Skeletal muscle tissue (tissue), 4 donors: ENCODE results near the gene ZAP70. TPM values are rescaled to one million over a fixed set of nuclear protein-coding genes. Genes with fewer than 3 reads are reported as not detected.

ENCODE experiments used
- H3K27ac ChIP-seq: one replicate; pipeline ENCODE4 v1.7.0; 2013; ENCODE audit warnings: mild to moderate bottlenecking, low read depth, low read length, inconsistent platforms
- H3K27me3 ChIP-seq, 3 donors: one replicate each; pipeline ENCODE4 v1.7.0; 2013; ENCODE audit warnings: low read length in 3 of 3; ENCODE audit not compliant: control insufficient read depth in 3 of 3, insufficient read depth in 3 of 3
- H3K36me3 ChIP-seq, 3 donors: one replicate each; pipeline ENCODE4 v1.7.0; 2013; ENCODE audit warnings: low read length in 3 of 3; ENCODE audit not compliant: control insufficient read depth in 3 of 3, insufficient read depth in 3 of 3
- H3K4me1 ChIP-seq, 3 donors: one replicate each; pipeline ENCODE4 v1.7.0; 2013; ENCODE audit warnings: low read length in 3 of 3, mild to moderate bottlenecking in 3 of 3; ENCODE audit not compliant: control insufficient read depth in 3 of 3, insufficient read depth in 3 of 3
- H3K4me3 ChIP-seq, 3 donors: one replicate each; pipeline ENCODE4 v1.7.0; 2013; ENCODE audit warnings: low read length in 3 of 3
- H3K9ac ChIP-seq, 3 donors: one replicate each; pipeline ENCODE4 v1.7.0; 2013; ENCODE audit warnings: low read length in 3 of 3, mild to moderate bottlenecking in 3 of 3, moderate library complexity in 2 of 3, low read depth in 1 of 3
- H3K9me3 ChIP-seq, 3 donors: one replicate each; pipeline ENCODE4 v1.7.0; 2013; ENCODE audit warnings: low read length in 3 of 3; ENCODE audit not compliant: control insufficient read depth in 3 of 3
- total RNA-seq: library from RNA; depleted of rRNA; stranded (reverse); fragments of >200 nt; gene quantifications from one replicate; pipeline ENCODE4 v1.2.3, GENCODE V29; 2014
- donor health status: Osteomylitis.

Gene ZAP70
- total RNA-seq, 1 donor from 2014 or later: 3.1 TPM

DNA sequence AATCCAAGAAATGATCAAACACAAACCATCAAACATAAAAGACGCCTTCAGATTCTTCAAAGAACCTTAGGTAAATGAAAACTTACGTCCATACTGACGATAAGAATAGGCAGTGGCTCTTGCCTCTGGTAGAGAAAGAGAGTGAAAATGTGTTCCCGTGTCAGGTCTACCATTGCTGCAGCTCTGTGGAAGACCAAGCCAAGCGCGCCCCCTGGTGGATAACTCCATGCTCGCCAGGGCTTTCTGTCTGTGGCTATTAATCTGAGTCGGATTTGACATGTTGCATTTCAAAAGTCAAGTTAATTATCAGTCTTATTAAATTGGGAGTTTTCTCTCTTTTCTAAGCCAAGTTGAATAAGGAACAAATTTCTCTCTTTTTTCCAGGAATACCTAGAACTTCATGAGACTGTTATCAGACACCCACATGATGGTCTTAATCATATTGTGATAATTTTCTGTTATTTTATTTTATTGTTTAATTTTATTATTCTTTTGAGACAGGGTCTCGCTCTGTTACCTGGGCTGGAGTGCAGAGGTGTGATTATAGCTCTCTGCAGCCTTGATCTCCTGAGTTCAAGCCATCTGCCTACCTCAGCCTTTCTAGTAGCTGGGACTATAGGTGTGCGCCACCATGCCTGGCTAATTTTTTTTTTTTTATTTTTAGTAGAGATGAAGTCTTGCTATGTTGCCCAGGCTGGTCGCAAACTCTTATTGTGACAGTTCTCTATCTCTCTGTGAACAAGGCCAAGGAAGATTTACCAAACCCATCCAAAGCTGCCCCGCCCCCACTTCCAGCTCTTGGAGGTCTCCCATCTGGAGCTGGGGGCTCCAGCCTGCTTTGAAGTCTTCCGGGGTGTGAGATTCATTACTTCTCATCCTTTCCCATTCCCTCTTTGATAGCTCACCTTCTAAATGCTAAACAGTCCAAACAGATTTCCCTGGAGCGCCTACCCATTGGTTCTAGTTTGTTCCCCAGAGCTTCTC, 15.8 kb upstream of the ZAP70 start:
- Histone ChIP-seq H3K9ac (peak overlapping the region; percentile 36 to 46 (median 36)), H3K27me3 (no peaks in the 10 kb centered on the region), H3K27ac (no peak overlapping the region), H3K9me3 (no peaks in the 10 kb centered on the region), H3K36me3 (no peaks in the 10 kb centered on the region), H3K4me1 (peaks cover 0 to 2% (median 0%) of the 10 kb centered on the region in 3 donors), H3K4me3 (peak overlapping the region in 1 of 3 donors; percentile 39)

DNA sequence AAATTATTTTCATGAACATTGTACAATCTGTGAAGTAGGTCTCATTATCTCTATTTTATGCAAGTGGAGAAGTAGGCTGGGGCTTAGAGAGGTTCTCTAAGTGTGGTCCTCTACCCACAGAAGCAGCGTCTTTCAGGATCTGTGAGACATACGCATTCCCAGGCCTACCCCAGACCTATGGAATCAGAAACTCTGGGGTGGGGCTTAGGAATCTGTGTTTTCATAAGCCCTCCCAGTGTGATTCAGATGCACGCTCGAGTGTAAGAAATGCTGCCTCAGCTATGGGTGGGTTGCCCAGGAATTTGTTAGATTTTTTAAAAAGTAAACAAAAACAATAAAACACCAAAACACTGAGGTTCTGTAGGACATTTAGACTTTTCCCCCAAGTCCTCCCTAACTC, 14.8 kb upstream of the ZAP70 start:
- Histone ChIP-seq H3K9ac (no peak overlapping the region), H3K27me3 (no peaks in the 10 kb centered on the region), H3K27ac (no peak overlapping the region), H3K4me3 (no peak overlapping the region), H3K4me1 (peaks cover 0 to 2% (median 0%) of the 10 kb centered on the region in 3 donors), H3K36me3 (no peaks in the 10 kb centered on the region), H3K9me3 (no peaks in the 10 kb centered on the region)

DNA sequence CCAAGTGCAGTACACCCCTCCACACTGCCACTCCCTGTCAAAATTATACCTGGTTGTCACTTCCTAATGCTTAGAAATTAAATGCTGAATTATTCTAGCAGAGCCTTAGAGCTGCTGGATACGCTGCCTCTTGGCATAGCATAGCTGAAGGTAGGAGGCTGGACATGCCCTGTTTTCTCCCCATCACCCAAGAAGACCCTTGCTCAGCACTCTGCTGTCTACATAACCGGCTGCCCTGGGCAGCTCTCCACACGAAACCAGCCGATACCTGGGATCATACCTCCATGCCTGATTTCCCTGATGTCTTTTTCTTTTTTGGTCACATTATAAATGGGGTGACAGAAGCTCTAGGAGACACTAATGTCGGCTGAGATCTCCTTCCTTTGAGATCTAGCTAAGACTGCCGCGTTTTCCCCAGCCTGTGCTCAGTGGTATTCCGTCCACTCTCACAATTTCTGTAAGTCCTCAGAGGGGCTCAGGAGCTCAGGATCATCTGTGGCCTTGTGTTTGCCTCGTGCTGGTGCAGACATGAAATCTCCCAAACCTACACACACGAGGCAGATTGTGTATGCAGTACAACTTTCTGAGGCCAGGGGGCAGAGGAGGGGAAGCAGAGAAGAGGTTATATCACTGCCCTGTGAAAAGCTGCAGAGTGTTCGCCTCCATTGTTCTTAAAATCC, 13.5 kb upstream of the ZAP70 start:
- Histone ChIP-seq H3K9ac (no peak overlapping the region), H3K27ac (no peak overlapping the region), H3K9me3 (no peaks in the 10 kb centered on the region), H3K27me3 (no peaks in the 10 kb centered on the region), H3K36me3 (no peaks in the 10 kb centered on the region), H3K4me1 (peaks cover 0 to 2% (median 0%) of the 10 kb centered on the region in 3 donors), H3K4me3 (no peak overlapping the region)

DNA sequence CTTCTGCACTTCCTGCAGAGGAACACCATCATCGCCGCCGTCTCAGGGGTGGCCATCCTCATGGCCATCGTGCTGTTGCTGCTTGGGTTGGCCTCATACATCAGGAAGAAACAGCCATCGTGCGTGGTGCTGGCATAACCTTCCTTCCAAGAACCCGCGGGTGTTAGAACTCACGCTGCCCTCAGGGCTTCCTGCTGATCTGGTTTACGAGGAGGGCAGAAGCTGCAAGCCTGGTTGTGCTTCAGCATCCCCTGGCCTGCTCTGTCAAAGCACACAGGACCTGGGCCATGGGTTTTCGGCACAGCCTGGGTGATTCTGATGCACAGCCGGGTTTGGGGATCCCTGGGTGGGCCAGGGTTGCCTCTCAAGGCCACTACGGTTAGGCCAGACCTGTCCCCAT, 12.2 kb upstream of the ZAP70 start:
- Histone ChIP-seq H3K27ac (no peak overlapping the region), H3K4me3 (no peak overlapping the region), H3K9ac (no peak overlapping the region), H3K9me3 (no peaks in the 10 kb centered on the region), H3K27me3 (no peaks in the 10 kb centered on the region), H3K36me3 (no peaks in the 10 kb centered on the region), H3K4me1 (peaks cover 0 to 2% (median 0%) of the 10 kb centered on the region in 3 donors)

DNA sequence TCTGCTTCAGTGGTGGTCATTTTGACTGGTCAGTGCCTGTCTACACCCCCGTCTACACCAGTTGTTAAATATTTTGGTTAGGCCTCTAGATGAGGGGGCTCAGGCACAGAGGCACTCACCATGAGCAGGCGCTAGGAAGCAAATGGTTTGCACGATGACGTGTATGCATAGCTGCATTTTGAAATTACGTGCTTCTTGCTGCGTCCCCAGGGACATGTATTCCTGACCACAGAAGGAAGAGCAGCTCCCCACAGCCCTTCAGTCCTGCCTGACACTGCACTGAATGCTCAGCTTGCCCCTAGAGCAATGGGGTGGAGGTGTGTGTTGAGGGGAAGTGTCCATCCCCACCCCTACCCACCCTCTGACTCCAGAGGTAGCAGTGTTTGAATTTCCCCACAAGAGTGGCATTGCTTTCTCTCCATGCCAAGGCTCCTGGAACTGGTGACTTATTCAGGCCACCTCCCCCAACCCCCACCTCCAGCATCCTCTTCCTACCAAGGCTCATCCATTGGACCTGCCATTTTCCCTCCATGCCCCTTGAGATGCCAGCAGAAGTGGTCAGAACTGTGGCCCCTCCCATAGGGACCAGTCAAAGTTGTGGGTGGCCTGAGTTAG, 11.4 kb upstream of the ZAP70 start:
- H3K36me3 ChIP-seq: no peaks in the 10 kb centered on the region
- no peak overlapping the region for H3K9ac ChIP-seq
- no peak overlapping the region for H3K27ac ChIP-seq
- H3K4me3 ChIP-seq: no peak overlapping the region
- peaks cover 0 to 2% (median 0%) of the 10 kb centered on the region in 3 donors for H3K4me1 ChIP-seq
- H3K9me3 ChIP-seq: no peaks in the 10 kb centered on the region
- no peaks in the 10 kb centered on the region for H3K27me3 ChIP-seq

DNA sequence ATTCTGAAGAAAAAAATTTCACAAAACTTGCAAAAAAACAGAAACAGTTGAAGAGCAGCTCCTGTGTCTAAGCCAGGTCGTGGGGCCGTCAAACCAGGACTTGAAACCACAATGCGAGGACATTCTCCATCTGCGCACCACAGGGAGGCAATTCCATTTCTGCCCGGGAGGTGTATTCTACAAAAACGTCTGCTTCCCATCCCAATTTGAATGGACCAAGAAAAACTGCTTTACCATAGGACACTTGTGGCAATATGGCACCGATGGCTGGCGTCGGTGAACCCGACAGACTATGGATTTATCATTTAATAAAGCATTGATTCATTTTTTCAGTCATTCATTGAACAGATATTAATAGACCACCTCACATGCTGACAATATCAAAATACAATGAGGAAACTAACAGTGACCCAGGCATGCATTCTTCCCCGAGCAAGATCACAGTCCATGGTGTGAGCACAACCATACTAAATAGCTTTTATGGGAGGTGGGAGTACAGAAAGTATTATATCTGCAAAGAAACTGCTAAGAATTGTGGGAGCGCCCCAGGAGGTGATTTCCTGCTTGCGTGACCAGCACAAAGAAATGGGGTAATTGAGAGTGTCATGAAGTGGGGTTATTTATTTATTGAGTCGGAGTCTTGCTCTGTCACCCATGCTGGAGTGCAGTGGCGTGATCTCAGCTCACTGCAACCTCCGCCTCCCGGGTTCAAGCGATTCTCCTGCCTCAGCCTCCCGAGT, 10.5 kb upstream of the ZAP70 start:
- Histone ChIP-seq H3K27me3 (peaks cover 0 to 6% (median 3%) of the 10 kb centered on the region in 3 donors), H3K9ac (no peak overlapping the region), H3K36me3 (no peaks in the 10 kb centered on the region), H3K9me3 (no peaks in the 10 kb centered on the region), H3K4me1 (no peaks in the 10 kb centered on the region), H3K27ac (no peak overlapping the region), H3K4me3 (no peak overlapping the region)

DNA sequence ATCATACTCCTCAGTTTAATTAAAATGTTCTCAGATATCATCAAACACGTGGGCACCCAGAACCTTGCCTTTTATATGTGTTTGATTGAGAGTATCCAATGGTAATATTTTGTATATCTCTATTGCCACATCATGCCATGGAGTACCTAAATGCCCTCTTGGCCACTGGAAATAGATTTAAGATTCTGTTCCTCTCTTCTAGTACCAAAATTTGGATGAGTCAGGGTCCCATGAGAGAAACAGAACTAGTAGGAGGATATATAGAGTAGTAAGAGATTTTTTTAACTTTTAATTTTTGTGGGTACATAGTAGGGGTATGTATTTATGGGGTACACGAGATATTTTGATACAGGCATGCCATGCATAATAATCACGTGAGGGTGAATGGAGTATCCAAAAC, 9.6 kb upstream of the ZAP70 start:
- Histone ChIP-seq H3K9ac (no peak overlapping the region), H3K27ac (no peak overlapping the region), H3K27me3 (peaks cover 0 to 6% (median 3%) of the 10 kb centered on the region in 3 donors), H3K9me3 (no peaks in the 10 kb centered on the region), H3K4me1 (no peaks in the 10 kb centered on the region), H3K4me3 (no peak overlapping the region), H3K36me3 (no peaks in the 10 kb centered on the region)

DNA sequence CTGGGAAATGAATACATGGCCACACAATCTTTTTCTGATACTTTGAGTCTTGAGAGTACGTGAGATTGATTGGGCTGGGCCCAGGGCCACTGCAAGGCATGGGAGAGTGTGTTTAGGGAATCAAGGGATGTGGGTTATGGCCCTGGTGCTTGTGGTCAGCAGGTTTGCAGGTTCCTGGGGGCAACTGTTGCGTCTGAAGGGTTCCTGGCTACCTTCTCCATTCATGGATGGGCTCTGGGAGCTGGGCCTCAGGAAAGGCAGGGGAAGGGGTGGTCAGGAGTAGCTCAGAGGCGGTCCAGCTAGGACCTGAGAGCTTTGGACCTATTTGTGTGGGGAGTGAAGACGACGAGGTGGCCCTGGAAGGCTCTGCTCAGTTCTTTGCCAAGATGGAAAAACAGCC, 8.4 kb upstream of the ZAP70 start:
- no peak overlapping the region for H3K9ac ChIP-seq
- H3K36me3 ChIP-seq: no peaks in the 10 kb centered on the region

DNA sequence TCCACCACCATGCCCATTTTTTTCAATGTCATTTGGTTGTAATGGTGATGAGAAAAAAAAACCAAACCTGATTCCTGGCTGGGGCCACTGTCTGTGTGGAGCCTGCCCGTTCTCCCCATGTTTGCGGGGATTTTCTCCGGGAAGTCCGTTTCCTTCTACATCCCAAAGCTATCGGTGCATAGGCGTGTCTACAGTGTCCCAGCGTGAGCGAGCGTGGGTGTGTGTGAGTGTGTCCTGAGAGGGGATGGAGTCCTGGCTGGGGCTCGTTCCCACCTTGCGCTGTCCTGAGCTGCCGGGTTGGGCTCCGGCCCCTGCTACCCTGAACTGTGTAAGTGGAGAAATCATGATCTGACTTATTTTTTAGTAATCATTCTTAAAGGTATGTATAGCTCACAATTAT, 7.3 kb upstream of the ZAP70 start:
- H3K9me3 ChIP-seq: no peaks in the 10 kb centered on the region
- no peak overlapping the region for H3K9ac ChIP-seq
- no peak overlapping the region for H3K27ac ChIP-seq
- H3K27me3 ChIP-seq: peaks cover 0 to 6% (median 3%) of the 10 kb centered on the region in 3 donors
- H3K36me3 ChIP-seq: no peaks in the 10 kb centered on the region
- H3K4me1 ChIP-seq: no peaks in the 10 kb centered on the region
- no peak overlapping the region for H3K4me3 ChIP-seq

More for the DNA sequence above, 8.4 kb upstream of the ZAP70 start:
- H3K27me3 ChIP-seq: peaks cover 0 to 6% (median 3%) of the 10 kb centered on the region in 3 donors
- no peaks in the 10 kb centered on the region for H3K4me1 ChIP-seq
- no peak overlapping the region for H3K27ac ChIP-seq
- no peak overlapping the region for H3K4me3 ChIP-seq
- no peaks in the 10 kb centered on the region for H3K9me3 ChIP-seq
